ENCODE data around the gene PPY.

DNA sequence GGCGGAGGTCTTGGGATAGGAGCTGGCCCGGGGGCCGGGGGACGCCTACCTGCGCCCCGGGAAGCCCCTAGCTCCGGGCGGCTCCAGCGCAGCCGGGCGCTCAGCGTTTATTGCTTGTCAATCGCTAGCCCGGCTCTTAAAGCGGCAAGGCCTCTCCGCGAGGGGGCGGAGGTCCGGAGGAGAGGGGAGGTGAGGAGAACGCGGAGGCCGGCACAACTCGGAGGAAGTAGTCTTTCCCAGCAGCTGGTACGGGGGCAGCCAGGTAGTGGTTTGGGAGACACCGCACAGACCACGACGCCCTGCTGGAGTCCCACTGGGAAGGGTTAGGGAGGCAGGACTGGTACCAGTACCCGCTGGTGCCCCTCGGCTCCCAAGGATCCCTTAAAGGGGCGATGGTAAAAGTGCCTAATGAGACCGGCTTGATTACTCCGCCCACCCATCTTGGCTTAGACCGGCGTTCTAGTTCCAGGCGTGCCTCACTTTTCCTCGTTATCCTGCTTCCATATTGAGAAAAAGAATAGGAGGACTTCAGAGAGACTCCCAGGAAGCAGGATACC, 34.8 kb downstream of the PPY start, which contains the start of gene MPP2:
- no peak for TF ChIP-seq CTCF (IDR thresholded peaks at IDR 0.05)
- TF ChIP-seq POLR2A (IDR thresholded peaks at IDR 0.05): no peak
